ENCODE data around the gene GFI1.

DNA sequence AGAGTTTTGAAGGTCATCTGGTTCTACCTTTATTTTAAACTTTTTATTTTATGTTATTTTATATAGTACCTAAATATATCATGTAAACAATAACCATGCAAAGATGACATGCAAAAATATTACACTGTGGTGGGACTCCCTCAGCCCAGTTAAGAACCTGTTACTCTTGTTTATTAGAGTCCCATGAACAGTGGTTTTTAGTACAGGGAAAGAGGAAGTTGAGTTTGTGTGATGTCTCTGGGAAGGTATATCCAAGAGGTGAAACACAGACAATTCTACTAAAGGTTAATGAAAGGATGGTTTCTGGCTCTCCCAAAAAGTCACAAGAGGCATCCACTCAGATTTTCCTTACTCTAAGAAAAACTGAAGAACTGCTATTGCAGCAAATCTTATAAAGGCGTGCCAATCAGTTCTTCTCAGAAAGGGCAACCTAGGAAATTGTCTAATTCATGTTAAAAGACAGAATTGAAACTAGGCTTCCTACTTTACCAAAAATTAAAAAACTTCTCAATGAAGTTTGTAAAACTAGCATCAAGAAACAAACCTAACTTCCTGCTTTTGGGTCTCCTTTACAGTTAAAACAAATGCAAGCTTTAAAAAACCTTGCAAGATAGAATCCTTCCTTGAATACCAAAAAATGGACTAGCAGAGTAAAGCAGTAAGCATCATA is 19.9 kb downstream of the GFI1 start:
- TF ChIP-seq POLR2A (IDR thresholded peaks at IDR 0.05) = no peak
- TF ChIP-seq POLR2AphosphoS5 (IDR thresholded peaks at IDR 0.05) = no peak

All from sigmoid colon (tissue), 4 donors.